GM06990 (cell line): ENCODE measurements around the gene NYNRIN.

Experiments used
- DNase-seq: peaks from one replicate; pipeline ENCODE4 v3.0.0-alpha.2; 2011; ENCODE audit not compliant: insufficient read length; ENCODE audit errors: extremely low read depth
- H3K27me3 ChIP-seq: replicated peaks from 2 replicates; pipeline ENCODE4 v1.6.0; 2011; ENCODE audit warnings: low read length; ENCODE audit not compliant: control insufficient read depth, insufficient read depth
- H3K36me3 ChIP-seq: 2 replicates; pipeline ENCODE4 v1.5.1; 2011; ENCODE audit warnings: low read length; ENCODE audit not compliant: control insufficient read depth, insufficient read depth
- H3K4me3 ChIP-seq: replicated peaks from 2 replicates; pipeline ENCODE4 v1.5.1; 2011; ENCODE audit warnings: low read depth, mild to moderate bottlenecking, control low read depth, low read length
- TF ChIP-seq, protein P1 (sequence below): IDR thresholded peaks from 2 replicates; pipeline ENCODE4 v1.5.1; 2011; ENCODE audit warnings: low read length, control low read depth, mild to moderate bottlenecking, inconsistent platforms; ENCODE audit not compliant: insufficient read depth, poor library complexity, severe bottlenecking

The NYNRIN gene

DNA sequence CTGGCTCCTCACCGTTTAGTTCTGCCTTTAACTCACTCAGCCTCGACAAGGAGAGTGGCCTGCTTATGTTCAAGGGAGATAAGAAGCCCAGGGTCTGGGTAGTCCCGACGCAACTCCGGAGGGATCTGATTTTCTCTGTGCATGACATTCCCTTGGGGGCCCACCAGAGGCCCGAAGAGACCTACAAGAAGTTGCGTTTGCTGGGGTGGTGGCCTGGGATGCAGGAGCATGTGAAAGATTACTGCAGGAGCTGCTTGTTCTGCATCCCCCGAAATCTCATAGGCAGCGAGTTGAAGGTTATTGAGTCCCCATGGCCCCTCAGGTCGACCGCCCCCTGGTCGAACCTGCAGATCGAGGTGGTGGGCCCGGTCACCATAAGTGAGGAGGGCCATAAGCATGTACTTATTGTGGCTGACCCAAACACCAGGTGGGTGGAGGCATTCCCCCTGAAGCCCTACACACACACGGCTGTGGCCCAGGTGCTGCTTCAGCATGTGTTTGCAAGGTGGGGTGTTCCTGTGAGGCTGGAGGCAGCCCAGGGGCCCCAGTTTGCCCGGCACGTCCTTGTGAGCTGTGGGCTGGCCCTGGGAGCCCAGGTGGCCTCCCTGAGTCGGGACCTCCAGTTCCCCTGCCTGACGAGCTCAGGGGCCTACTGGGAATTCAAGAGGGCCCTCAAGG is 17.6 kb downstream of the NYNRIN start:
- Histone ChIP-seq H3K36me3 (no peaks in the 10 kb centered on the region), H3K27me3 (no peaks in the 10 kb centered on the region; the same call in 1 of the 2 replicates), H3K4me3 (no peak overlapping the region)
- DNase-seq, result no peak
- TF ChIP-seq, protein P1, sequence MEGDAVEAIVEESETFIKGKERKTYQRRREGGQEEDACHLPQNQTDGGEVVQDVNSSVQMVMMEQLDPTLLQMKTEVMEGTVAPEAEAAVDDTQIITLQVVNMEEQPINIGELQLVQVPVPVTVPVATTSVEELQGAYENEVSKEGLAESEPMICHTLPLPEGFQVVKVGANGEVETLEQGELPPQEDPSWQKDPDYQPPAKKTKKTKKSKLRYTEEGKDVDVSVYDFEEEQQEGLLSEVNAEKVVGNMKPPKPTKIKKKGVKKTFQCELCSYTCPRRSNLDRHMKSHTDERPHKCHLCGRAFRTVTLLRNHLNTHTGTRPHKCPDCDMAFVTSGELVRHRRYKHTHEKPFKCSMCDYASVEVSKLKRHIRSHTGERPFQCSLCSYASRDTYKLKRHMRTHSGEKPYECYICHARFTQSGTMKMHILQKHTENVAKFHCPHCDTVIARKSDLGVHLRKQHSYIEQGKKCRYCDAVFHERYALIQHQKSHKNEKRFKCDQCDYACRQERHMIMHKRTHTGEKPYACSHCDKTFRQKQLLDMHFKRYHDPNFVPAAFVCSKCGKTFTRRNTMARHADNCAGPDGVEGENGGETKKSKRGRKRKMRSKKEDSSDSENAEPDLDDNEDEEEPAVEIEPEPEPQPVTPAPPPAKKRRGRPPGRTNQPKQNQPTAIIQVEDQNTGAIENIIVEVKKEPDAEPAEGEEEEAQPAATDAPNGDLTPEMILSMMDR, result no peak

DNA sequence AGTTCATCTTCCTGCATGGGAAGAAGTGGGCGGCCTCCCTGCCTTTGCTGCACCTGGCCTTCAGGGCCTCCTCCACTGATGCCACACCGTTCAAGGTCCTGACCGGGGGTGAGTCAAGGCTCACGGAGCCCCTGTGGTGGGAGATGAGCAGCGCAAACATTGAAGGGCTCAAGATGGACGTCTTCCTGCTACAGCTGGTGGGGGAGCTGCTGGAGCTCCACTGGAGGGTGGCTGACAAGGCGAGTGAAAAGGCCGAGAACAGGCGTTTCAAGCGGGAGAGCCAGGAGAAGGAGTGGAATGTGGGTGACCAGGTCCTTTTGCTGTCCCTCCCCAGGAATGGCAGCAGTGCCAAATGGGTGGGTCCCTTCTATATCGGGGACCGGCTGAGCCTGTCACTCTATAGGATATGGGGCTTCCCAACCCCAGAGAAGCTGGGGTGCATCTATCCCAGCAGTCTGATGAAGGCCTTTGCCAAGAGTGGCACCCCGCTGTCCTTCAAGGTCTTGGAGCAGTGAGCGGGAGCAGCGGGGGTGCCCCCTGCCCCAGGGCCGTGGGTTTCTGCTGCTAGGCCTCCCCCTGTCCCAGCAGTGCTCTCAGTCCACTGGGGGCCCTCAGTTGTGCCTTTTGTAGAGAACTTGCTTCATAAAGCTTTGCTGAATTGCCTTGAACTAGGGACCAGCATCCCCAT is 18.3 kb downstream of the NYNRIN start:
- TF ChIP-seq, protein P1, result no peak
- no peaks in the 10 kb centered on the region for H3K36me3 ChIP-seq
- no peak overlapping the region for H3K4me3 ChIP-seq
- H3K27me3 ChIP-seq, result no peaks in the 10 kb centered on the region; the same call in 1 of the 2 replicates
- no peak for DNase-seq

DNA sequence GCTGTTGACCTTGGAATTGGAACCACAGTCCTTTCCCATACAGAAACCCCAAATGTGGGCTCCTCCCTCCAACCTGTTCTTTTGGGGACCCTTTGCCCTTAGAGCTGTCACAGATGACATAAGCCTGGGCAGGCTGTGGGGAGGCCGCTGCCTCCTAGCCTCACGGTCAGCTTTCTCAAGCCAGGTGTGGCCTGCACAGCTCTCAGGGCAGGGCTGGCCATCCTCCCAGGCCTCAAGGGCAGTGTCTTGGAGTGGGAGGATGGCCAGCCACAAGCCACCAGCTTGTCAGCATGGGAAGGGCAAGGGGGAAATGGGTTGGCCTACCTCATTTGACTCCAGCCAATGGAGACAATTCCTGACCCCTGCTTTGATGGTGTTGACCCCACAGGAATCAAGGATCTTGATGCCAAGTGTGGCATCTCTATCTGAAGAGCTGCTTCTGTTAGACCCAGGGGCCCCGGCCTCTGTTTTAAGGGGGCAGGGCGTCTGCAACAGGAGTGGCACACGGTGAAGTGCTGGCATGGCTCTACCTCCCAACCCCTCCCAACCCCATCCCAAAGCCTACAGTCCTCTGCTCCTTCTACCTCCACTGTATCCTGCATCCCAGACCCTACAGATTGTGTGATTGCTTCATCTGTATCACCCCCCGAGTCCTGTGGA is 19.2 kb downstream of the NYNRIN start:
- H3K27me3 ChIP-seq, result no peaks in the 10 kb centered on the region; the same call in 1 of the 2 replicates
- no peaks in the 10 kb centered on the region for H3K36me3 ChIP-seq
- TF ChIP-seq, protein P1, result no peak
- DNase-seq, result no peak
- no peak overlapping the region for H3K4me3 ChIP-seq

DNA sequence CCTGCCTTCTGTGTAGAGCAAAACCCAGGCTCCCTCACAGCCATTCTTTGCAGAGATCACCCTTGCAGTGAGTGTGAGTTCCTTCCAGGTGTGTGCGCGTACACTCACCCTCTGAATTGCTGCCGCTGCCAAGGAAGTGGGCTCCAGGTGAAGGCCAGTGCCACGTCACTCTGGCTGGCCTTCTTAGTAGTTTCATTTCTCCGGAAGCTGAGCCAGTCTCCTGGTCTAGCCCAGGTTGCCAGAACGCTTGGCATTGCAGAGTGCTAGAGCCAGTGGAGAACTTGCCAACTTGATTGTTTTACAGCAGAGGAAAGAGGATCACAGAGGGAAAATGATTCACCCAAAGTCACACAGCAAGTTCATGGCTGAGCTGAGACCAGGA is 19.7 kb downstream of the NYNRIN start:
- DNase-seq, result no peak
- H3K4me3 ChIP-seq, result no peak overlapping the region
- H3K36me3 ChIP-seq, result no peaks in the 10 kb centered on the region
- H3K27me3 ChIP-seq, result no peaks in the 10 kb centered on the region; the same call in 1 of the 2 replicates
- TF ChIP-seq, protein P1, result no peak

DNA sequence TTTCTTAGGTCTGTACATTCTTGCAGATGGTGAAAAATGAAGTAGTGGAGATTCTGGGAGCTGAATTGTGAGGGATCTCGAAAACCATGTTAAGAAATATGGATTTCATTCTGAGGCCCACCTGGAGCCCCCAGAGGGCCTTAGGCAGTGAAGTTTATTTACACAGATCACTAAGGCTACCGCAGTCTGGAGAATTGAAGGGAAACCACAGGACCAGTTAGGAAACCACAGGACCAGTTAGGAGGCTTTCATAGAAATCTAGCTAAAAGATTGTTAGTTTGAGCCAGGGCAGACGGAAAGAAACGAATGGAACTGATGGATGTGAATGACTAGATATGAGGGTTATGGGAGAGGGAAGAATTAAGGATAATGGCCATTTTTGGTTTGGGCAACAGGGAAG is 23.5 kb downstream of the NYNRIN start:
- TF ChIP-seq, protein P1, result no peak
- Histone ChIP-seq H3K27me3 (no peaks in the 10 kb centered on the region; the same call in 1 of the 2 replicates), H3K36me3 (no peaks in the 10 kb centered on the region), H3K4me3 (no peak overlapping the region)
- no peak for DNase-seq
